Hematopoietic multipotent progenitor cell treated with erythropoietin and hydrocortisone succinate and interleukin-3 and kit ligand, for 6 days (in vitro differentiated cells): ENCODE results near the gene RALGAPB.
"Not testable (repeated sequence)": the region's sequence is repeated elsewhere in the genome, so short reads cannot be mapped to it uniquely, and the experiment has no call there.

Source experiments
- DNase-seq: peaks from one replicate; pipeline ENCODE4 v3.0.0-alpha.2; 2015

Gene RALGAPB

DNA sequence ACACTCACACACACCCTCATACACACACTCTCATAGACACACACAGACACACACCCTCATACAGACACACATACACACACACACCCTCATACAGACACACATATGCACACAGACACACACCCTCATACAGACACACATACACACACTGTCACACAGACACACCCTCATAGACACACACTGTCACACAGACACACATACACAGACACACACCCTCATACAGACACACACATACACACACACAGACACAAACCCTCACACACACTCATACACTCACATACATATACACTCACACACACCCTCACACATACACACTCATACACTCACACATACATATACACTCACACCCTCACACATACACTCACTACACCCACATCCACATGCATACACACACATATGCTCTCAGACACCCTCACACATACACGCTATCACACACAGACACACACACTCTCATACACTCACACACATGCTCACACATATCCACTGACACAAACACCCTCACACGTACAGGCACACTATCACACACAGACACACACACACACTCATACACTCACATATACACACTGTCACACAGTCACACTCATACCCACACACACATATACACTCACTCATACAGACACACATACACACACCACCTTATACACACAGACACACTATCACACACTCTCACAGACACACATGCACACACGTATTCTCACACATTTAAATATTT lies 117.5 kb downstream of the RALGAPB start:
- no peak for DNase-seq

DNA sequence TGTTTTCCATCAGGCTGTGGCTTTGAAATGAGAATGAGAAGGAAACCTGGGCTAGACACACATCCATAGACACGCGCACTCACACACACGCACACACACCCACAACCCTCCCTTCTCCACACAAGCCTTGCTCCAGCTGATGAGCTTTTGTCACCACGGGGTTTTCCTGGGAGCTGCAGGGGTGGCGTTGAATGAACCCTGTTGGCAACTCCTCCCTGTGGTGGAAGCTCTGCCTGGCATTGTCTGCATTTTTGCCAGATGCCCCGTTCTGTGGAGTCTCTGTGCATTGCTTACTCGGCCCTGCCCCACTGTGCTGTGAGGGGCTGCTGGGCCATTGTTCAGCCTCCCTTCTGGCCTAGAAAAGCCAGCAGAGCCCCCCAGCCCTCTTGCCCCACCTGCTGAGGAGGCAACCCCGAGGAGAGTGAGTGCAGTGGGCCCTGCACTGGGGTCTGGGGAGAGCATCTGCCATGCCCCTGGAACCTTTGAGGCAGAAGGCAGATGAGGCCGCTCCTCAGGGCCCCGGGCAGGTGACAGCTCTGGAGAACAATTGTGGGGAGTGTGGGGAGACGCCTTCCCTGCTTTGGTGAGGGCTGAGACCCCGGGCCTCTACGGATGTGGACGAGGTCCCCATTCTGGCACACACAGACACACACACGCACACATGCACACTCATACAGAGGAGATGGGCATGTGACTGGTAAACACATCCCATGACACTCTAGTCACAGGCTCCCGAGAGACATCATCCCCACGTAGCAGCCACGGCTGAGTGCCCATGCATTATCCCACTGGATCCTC lies 118.2 kb downstream of the RALGAPB start:
- no peak for DNase-seq

DNA sequence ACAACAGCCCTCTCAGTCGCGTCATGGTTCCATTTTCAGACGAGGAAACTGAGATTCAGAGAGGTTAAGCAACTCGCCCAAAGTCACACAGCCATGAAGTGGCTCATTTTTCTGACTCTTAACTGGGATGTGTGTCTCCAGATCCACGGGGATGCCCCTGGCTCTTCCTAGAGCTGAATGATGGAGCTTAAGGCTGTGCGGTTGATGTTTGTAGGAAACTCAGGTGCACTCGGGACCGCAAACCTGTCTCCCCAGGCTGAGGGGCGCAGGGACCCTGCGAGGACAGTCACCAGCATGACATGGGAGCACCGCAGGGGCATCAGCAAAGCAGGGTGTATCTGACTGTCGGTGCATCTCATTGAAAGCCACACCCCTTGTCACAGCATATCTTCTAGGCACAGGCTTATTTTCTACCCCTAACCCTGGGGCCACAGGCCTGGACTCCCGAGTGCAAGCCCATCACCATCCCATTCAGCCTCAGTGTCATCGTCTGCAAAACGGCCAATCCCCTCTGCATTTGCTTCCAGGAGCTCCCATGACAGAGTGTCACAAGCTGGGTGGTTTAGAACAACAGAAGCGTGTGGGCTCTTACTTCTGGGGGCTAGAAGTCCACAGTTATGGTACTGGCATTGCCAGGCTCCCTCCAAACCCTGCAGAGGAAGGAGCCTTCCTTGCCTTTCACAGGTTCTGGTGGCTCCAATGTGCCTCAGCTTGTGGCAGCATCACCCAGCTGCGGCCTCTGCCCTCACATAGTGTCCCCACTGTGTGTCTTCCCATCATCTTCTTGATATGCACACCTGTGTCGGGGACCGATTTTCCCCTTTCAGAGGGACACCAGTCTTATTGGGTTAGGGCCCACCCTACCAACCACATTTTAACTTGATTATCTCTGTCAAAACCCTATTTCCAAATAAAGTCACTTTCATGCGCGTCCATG lies 119.1 kb downstream of the RALGAPB start:
- no peak for DNase-seq

DNA sequence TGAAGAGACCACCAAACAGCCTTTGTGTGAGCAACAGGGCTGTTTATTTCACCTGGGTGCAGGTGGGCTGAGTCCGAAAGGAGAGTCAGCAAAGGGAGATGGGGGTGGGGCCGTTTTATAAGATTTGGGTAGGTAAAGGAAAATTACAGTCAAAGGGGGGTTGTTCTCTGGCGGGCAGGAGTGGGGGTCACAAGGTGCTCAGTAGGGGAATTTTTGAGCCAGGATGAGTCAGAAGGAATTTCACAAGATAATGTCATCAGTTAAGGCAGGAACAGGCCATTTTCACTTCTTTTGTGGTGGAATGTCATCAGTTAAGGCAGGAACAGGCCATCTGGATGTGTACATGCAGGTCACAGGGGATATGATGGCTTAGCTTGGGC lies 119.8 kb downstream of the RALGAPB start:
- DNase-seq: not testable (repeated sequence)

DNA sequence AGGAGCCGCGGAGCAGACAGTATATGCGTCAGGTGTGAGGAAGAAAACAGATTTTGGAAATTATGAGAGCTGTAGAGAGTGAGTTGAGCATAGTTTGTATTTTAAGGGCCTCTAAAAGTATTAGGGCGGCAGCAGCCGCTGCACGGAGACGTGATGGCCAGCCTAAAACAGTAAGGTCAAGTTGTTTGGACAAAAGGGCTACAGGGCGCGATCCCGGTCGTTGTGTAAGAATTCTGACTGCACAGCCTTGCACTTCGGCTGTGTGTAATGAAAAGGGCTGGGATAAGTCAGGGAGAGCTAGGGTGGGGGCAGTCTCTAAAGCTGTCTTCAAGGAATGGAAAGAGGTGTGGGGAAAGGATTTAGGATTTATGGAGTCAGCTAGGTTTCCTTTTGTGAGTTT lies 121.6 kb downstream of the RALGAPB start:
- not testable (repeated sequence) for DNase-seq

DNA sequence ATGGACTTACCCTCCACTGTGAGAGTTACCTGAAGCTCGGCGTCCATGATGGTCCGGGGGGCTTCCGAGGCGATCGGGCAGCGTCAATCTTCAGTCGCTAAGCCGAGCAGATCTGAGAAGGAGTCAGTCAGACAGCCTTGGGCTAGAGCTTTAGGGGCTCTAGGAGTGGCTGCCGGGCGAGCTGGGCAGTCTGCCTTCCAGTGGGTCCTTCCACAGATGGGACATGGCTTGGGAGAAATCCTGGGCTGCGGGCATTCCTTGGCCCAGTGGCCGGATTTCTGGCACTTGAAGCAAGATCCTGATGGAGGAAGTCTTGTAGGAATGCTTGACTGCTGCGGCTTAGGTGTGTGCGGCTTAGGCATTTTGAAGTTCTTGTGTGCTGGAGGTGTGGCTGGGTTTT lies 123.2 kb downstream of the RALGAPB start:
- not testable (repeated sequence) for DNase-seq

DNA sequence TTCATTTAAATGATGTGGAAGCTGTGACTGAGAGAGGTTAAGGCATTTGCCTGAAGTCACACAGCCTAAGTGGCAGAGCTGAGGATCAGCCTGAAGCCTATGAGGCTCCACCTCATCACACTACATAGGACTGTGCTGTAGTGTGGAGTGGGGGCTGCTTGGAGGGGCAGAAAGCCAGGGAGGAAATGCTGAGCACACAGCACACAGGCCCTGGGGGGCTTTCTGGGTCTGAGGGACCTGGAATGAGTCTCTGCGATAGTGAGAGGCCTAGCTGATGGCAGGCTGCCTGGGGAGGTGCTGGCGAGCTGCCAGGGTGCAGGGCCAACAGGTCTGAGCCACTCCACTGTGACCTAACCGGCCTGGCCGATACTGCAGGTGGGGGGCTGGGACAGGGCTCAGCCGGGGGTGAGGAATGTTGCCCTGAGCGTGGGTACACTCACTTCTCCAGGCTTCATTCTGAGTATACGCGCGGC lies 126.8 kb downstream of the RALGAPB start:
- DNase-seq: no peak

DNA sequence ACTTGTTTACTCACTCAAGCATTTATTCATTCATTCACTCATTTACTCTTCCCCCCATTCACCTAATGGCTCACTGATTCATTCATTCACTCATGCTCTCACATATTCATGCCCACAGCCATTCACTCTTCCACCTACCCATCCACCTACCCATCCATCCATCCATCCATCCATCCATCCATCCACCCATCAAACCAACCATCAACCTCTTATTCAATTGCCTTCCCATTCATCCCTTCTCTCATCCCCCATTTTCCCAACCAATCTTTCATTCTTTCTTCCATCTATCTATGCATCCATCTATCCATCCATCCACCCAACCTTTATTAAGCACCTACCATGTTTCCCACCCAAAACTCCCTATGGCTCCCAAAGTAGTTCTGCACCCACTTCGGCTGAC lies 127.4 kb downstream of the RALGAPB start:
- no peak for DNase-seq

DNA sequence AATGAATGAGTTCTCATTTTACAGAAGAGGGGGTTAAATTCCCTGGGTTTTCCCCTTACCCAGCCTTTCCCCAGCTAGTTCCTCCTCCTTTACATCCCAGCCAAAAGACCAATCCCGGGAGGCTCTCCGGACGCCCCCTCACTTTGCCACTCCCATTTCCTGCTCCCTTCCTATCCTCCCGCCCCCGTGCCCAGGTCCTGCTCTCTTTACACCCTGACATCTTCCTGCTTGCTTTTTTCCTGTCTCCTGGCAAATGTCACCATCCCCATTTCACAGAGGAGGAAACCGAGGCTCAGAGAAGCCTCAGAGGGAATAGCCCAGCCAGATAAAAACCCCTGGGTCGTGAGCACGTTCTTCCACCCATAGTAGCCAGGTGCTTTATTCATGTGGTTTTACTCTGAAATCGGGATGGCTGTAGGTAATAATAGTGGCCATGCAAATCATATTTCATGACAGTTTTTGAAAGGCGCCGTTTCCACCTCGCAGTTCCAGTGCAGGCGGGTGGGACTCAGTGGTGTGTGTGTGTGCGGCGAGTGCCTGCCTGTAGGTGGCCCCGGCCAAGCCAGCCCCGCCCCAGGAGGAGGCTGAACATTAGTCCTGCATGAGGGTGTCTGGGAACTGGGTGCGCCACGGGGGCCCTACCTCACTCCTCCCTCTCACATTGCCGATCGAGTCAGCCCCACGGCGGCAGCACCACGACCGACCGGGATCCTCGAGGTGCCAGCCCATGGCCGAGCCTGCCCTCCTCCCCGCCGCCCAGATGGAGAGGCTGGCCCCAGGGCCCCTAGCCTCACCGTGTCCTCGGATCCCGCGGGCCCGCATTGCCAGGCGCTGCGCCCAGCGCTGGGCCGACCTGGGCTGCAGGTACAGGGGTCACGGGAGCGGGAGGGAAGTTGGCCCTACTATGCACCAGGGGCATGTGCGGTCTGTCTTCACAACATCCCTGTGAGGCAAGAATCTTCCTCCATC lies 128.9 kb downstream of the RALGAPB start, which contains the start of gene ARHGAP40:
TSS of gene ARHGAP40 (plus strand) at position 594 of the 969 bp plus-strand sequence.
- peak; percentile 31 for DNase-seq

DNA sequence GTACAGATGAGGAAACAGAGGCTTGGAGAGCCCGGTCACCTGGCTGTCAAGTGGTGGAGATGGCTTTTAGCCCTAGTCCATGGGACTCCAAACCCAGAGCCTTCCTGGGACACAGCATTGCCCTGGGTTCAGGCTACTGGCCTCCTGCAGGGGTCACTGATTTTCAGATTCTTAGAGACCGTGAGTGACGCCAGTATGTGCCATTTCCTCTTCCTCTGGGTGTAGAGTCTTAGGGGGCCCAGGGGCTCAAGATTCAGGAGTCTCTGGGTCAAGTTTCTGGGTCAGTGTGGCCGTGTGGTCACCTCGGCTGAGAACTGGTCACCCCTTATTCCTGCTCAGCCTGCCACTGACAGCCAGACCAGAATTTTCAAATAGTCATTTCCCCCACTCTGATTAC lies 129.5 kb downstream of the RALGAPB start:
- DNase-seq: no peak

DNA sequence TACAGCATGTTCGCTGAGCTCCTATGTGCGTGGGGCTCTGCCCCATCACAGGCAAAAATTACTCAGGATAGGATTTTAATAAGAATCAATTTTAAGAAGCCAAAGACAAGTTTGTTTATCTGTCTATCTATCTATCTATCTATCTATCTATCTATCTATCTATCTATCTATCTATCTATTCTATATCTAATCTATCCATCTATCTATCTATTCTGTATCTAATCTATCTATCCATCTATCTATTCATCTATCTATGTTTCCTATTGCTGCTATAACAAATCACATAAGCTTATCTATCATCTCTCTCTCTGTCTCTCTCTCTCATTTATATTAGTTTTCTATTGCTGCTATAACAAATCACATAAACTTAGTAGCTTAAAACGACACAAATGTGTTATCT lies 130.6 kb downstream of the RALGAPB start:
- DNase-seq: no peak

DNA sequence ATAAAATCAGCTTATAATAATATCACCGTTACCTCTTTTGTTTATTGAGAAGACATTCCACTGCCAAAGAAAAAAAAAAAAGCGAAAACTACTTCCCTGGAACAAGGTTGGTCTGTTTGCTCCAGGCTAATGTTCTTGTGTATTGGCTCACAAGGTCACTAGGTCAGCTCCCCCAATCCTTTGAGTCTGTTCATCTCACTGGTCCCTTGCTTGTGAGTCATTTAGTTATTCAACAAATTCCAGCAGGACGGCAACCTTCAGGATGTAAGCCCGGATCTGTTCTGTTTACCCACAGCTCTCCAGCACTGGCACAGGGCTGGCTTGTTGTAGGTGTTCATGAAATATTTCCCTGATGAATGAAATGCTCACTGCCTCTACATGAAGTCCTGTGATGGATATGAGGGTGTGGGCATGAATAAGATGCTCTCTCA lies 132.2 kb downstream of the RALGAPB start:
- DNase-seq: no peak

DNA sequence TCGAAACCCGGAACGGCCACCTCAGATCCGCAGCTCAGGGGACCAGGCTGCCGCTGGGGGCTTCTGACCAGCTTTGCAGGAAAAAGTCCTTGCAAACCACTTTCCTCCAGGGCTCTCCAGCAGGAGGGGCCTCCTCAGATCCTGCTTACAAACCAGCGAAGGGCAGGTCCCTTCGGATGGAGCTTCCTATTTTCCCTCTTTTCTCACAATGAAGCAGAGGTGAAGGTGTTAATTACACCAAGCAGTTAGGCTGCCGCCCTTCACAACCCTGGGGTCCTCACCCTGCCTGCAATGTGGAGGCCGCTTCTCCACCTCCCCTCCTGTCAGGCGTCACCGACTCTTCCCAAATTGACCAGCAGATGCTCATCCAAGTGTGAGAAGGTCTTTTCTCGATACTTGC lies 134.7 kb downstream of the RALGAPB start:
- DNase-seq: no peak

DNA sequence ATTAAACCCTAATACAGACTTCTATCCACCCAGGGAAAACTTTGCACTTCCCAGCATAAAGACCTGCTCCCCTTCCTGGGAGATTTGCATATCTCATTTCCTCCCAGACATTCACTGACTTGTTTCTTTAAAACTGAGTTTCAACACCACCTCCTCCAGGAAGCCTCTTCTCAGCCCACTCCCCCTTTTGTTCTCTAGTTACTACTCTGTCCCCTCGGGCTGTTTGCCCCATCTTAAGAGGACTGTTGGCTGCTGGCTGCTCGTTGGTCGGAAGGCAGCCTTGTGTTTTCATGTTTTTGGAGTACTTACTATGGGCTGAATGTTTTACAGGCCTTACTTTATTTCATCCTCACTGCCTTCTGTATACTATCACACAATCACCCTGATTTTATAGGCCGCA lies 135.5 kb downstream of the RALGAPB start:
- DNase-seq: no peak

DNA sequence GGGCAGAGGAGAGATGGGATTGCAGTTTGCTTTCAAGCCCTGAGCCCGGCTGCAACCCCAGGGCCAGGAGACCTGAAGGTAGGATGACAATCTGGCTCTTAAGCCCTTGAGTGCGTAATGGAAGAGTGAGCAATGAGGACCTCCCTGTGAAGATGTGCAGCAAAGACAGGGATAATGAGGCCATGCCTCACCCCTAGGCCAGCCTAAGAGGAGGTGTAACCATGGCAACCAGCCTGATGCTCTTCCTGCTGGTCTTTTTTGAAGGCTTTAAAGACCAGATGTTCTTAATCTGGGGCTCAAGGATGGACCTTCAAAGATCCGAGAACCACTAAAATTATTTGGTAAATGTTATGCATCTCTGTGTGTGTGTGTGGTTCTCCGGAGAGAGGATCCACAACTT lies 137.2 kb downstream of the RALGAPB start:
- no peak for DNase-seq

DNA sequence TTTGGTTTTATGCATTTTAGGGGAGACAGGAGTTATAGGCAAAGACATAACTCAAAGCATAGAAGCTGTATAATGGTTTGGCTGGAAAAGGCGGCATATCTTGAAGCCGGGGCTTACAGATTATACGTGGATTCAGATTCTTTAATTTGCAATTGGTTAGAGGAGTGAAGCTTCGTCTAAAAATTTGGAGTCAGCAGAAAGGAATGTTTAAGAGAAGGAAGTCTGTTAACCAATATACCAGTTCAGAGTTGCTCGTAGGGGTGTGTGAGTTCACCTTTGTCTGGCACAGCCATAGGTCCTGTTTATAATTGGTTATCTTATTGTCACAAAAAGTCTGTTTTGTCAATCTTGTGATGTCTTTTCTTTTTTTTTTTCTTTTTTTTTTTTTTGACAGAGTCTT lies 137.9 kb downstream of the RALGAPB start:
- DNase-seq: no peak

DNA sequence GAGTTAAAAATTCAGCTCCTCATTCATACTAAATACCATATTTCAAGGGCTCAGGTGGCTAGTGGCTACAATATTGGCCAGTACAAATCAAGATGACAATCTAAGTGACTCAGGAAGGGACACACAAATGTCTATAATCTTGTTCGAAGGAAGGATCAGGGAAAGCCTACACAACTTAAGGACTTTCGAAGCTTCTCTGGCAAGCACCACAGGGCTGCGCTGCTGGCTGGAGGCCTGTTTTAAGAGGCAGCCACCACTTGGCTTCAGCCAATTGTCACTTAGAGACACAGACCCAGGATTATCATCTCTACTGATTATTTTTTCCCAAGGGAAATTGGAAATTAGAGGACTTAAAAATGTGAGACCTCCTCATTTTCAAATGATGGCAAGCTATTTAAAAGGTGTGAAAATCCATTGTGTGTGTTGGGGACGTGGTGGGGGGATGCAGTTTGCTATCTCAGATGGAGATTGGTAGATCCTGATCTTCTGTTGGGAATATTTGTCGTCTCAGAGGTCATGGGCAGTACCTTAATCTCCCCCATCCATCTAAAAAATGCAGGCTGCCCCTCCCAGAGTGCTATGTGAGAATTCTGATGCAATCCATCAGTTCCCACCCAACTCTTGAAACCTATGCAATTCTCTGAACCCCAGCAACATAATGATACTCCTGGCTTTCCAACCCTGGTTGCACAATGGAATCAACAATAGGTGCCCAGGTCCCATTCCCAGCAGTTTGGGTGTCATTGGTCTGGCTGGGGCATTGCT lies 140.3 kb downstream of the RALGAPB start:
- DNase-seq: no peak

DNA sequence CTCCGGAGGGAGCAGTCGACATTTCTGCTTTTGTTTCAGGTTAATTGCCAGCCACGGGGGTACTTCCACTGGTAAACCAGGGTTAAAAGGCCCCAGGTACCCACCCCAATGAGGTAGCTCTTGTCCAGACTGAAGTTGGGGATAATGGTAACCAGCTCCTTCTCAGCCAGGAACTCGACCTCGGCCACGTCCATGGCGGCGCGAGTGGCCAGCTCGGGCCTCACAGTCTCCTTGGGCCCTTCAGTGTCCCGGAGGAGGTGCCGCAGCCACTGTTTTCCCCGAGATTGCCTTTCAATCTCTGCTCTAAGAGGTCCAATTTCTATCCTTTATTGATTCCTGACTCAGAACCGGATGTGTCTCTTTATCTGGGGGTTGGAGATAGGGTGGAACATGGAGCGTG lies 142.6 kb downstream of the RALGAPB start:
- no peak for DNase-seq

DNA sequence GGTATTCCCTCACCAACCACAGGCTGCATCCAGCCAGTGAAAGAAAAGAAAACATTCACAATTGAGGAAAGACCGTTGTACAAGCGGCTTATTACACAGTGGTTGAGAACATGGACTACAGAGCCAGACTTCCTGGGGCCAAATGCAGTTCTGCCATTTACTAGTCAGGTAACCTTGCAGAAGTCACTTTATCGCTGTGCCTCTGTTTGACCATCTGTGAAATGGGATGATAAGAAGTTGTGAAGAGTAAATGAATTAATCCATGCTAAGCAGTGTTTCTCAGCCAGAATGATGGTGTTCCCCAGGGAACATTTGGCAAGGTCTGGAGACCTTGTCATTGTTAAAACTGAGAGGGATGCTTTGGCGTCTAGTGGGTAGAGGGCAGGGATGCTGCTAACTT lies 143.8 kb downstream of the RALGAPB start:
- no peak for DNase-seq

DNA sequence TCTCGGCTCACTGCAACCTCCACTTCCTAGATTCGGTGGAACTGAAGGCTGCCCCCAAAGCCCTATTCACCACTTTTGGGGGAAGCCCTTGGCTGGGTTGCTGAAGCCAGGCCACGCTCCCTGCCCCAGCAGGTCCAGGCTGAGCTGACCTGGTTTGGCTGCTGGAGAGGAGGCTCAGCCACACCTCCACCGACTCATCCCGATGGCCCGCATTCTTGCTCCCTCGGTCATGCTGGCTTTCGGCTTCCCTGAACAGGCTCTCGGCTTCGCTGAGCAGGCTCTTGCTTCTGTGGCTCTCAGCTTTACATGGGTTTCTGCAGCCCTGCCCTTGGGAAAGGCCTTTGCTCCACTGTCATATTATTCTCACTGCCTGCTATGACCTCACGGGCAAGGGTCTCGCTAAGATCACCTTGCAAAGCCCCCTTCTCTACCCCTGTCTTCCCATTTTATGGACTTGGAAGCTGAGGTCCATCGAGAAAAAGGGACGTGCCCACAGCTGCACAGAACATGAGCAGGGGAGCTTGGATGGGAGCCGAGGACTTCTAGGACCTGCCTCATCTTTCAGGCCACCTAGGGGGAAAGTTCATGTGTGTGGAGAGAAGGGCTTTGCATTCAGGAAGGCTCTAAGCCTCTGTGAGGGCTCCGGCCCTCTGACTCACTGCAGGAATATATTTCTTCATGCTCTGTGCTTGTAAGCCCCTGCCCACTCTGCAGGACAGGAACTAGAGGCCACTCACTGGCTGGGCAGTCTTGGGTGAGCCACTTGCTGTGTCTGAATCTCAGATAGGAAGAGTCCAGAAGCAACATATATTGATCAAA lies 144.6 kb downstream of the RALGAPB start:
- DNase-seq: no peak
